Suppressor macrophage treated with lipopolysaccharide for 4 hours (primary cell): Measurements from ENCODE around the gene DPP9.
A peak's percentile ranks its signal among the peaks of the same experiment; 100 is the strongest.

ENCODE experiments used
- DNase-seq: peaks from one replicate; pipeline ENCODE4 v3.0.0-alpha.2; 2020

DPP9 gene

GRCh38 chr19:4653793-4654436, 69.7 kb downstream of the DPP9 start:
- no peak for DNase-seq

GRCh38 chr19:4652075-4652474, 71.6 kb downstream of the DPP9 start:
- no peak for DNase-seq

- DNase-seq = no peak
Observed at GRCh38 chr19:4650159-4650558, 73.5 kb downstream of the DPP9 start.

GRCh38 chr19:4649392-4650047, 74.1 kb downstream of the DPP9 start:
- DNase-seq = no peak

GRCh38 chr19:4647676-4648644, 75.7 kb downstream of the DPP9 start:
- no peak for DNase-seq

- DNase-seq = no peak
Observed at GRCh38 chr19:4645718-4646117, 77.9 kb downstream of the DPP9 start.

GRCh38 chr19:4642625-4643024, 81.0 kb downstream of the DPP9 start:
- no peak for DNase-seq

GRCh38 chr19:4641132-4641531, 82.5 kb downstream of the DPP9 start:
- no peak for DNase-seq

GRCh38 chr19:4640247-4641000, 83.2 kb downstream of the DPP9 start:
- no peak for DNase-seq

- no peak for DNase-seq
Observed at GRCh38 chr19:4639531-4640246, 84.0 kb downstream of the DPP9 start.

GRCh38 chr19:4638828-4639530, 84.7 kb downstream of the DPP9 start, which contains the start of gene TNFAIP8L1:
Gene TNFAIP8L1, plus strand, starts transcription at chr19:4639516. Its CDS starts 12,354 bp downstream, at chr19:4651870.
- DNase-seq = peak; percentile 100

- DNase-seq = no peak
Observed at GRCh38 chr19:4638317-4638716, 85.3 kb downstream of the DPP9 start.

GRCh38 chr19:4636761-4637160, 86.9 kb downstream of the DPP9 start:
- no peak for DNase-seq

- DNase-seq = peak; percentile 80
Observed at GRCh38 chr19:4636151-4636717, 87.4 kb downstream of the DPP9 start.

GRCh38 chr19:4635754-4636116, 87.9 kb downstream of the DPP9 start:
- no peak for DNase-seq

- peak; percentile 91 for DNase-seq
Observed at GRCh38 chr19:4633140-4633967, 90.3 kb downstream of the DPP9 start.
